HG03108 (cell line): ENCODE measurements around the gene ICAM5.
A peak's percentile ranks its signal among the peaks of the same experiment; 100 is the strongest.

Source experiments
- ATAC-seq: cut with Tn5 transposase; IDR thresholded peaks from one replicate; pipeline ENCODE4 v1.9.1; 2021; ENCODE audit warnings: moderate library complexity; ENCODE audit not compliant: unreplicated experiment

Gene ICAM5

DNA sequence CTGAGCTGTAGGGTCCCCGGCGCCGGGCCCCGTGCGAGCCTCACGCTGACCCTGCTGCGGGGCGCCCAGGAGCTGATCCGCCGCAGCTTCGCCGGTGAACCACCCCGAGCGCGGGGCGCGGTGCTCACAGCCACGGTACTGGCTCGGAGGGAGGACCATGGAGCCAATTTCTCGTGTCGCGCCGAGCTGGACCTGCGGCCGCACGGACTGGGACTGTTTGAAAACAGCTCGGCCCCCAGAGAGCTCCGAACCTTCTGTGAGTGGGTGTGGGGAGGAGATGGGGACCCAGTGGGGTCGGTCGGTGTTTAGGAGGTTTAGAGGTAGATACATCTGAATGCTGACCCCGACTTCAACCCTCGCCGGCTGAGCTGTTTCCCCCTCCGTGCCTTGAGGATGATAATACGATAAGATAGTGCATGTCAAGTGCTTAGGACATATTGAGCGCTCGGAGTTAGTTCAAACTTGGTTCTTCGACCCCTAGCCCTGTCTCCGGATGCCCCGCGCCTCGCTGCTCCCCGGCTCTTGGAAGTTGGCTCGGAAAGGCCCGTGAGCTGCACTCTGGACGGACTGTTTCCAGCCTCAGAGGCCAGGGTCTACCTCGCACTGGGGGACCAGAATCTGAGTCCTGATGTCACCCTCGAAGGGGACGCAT lies 1.9 kb downstream of the ICAM5 start:
- ATAC-seq = no peak

DNA sequence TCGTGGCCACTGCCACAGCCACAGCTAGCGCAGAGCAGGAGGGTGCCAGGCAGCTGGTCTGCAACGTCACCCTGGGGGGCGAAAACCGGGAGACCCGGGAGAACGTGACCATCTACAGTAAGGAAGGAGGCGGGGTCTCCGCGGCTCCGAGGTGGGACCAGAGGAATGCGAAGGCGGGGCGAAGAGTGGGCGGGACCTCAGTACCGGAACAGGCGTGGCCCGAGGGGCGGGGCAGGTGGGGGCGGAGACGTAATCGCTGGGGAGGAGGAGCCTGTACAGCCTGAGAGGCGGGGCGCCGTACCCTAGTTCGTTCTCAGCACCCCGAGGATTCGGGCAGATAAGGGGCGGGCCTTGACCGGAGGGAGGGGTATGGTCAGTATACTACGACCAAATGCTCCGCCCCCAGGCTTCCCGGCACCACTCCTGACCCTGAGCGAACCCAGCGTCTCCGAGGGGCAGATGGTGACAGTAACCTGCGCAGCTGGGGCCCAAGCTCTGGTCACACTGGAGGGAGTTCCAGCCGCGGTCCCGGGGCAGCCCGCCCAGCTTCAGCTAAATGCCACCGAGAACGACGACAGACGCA lies 2.5 kb downstream of the ICAM5 start:
- ATAC-seq = peak; percentile 42

DNA sequence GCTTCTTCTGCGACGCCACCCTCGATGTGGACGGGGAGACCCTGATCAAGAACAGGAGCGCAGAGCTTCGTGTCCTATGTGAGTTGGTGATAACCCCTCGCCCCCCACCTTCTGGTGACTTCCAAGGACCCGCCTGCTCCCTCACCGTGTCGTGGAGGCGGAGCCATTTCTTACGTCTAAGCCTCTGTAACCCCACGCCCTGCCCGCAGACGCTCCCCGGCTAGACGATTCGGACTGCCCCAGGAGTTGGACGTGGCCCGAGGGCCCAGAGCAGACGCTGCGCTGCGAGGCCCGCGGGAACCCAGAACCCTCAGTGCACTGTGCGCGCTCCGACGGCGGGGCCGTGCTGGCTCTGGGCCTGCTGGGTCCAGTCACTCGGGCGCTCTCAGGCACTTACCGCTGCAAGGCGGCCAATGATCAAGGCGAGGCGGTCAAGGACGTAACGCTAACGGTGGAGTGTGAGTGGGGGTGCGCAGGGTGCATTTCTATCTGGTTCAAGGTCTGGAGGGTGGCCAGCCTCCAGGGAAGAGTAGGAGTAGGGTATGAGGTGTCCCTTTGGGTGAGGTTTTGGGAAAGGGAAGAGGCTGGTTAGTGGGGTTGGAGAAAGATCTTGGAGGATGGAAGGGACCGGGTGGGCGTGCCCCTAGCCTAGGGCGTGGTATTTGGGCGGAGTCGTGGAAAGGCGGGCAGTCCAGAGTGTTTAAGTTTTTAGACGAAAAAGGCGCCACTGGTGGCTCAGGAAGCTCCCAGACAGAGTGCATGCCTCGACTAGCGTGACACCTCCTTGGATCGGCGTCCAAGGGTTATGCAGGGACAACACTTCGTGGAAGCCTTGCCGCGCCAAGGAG lies 3.3 kb downstream of the ICAM5 start:
- no peak for ATAC-seq

DNA sequence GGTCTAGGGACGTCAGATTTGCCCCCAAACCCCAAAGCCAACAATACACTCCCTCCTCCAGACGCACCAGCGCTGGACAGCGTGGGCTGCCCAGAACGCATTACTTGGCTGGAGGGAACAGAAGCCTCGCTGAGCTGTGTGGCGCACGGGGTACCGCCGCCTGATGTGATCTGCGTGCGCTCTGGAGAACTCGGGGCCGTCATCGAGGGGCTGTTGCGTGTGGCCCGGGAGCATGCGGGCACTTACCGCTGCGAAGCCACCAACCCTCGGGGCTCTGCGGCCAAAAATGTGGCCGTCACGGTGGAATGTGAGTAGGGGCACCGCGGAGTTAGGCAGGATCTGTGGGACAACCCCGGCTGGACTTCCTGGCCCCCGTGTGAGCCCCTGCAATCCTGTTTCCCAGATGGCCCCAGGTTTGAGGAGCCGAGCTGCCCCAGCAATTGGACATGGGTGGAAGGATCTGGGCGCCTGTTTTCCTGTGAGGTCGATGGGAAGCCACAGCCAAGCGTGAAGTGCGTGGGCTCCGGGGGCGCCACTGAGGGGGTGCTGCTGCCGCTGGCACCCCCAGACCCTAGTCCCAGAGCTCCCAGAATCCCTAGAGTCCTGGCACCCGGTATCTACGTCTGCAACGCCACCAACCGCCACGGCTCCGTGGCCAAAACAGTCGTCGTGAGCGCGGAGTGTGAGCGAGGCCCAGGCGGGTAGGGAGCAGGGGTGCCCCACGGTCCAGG lies 4.0 kb downstream of the ICAM5 start:
- no peak for ATAC-seq

DNA sequence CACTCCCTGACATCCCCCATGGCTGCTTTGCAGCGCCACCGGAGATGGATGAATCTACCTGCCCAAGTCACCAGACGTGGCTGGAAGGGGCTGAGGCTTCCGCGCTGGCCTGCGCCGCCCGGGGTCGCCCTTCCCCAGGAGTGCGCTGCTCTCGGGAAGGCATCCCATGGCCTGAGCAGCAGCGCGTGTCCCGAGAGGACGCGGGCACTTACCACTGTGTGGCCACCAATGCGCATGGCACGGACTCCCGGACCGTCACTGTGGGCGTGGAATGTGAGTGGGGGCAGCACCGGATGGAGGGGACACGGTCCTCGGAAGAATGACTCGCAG lies 4.6 kb downstream of the ICAM5 start:
- no peak for ATAC-seq

DNA sequence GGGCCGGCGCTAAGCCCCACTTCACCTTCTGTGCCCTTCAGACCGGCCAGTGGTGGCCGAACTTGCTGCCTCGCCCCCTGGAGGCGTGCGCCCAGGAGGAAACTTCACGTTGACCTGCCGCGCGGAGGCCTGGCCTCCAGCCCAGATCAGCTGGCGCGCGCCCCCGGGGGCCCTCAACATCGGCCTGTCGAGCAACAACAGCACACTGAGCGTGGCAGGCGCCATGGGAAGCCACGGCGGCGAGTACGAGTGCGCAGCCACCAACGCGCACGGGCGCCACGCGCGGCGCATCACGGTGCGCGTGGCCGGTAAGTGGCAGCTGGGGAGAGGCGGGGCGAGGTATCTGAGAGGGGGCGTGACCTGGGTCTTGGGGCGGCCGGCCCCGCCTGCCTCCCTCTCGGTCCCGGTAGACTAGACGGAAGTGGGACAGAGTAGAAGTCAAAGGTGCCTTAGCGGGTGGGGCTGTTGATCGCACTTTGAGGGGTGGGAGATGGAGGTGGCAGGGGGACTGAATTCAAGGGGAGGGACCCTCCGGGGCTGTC lies 5.6 kb downstream of the ICAM5 start:
- ATAC-seq = peak; percentile 46

DNA sequence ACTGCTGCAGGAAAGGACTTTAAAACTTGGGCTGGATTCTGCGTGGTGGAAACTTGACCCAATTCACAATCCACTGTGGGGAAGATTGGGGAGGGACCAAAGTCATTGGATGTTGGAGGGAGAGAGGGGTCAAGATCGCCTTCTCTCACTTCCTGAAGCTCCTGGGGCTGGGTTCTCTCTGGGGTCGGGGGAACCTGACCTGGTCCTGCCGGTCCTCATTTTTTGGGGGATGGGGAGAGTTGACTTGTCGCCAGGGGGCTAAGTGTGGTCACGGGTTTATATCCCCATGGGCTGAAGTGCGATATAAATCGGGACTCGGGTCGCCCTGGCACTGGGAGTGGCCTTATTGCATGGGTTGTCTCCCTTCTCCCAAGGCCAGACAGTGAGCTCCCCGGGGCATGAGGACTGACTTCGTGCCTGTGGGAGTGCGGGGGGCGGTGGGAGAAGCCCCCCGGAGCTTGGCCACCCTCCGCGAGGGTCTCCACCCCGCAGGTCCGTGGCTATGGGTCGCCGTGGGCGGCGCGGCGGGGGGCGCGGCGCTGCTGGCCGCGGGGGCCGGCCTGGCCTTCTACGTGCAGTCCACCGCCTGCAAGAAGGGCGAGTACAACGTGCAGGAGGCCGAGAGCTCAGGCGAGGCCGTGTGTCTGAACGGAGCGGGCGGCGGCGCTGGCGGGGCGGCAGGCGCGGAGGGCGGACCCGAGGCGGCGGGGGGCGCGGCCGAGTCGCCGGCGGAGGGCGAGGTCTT lies 6.3 kb downstream of the ICAM5 start:
- no peak for ATAC-seq

DNA sequence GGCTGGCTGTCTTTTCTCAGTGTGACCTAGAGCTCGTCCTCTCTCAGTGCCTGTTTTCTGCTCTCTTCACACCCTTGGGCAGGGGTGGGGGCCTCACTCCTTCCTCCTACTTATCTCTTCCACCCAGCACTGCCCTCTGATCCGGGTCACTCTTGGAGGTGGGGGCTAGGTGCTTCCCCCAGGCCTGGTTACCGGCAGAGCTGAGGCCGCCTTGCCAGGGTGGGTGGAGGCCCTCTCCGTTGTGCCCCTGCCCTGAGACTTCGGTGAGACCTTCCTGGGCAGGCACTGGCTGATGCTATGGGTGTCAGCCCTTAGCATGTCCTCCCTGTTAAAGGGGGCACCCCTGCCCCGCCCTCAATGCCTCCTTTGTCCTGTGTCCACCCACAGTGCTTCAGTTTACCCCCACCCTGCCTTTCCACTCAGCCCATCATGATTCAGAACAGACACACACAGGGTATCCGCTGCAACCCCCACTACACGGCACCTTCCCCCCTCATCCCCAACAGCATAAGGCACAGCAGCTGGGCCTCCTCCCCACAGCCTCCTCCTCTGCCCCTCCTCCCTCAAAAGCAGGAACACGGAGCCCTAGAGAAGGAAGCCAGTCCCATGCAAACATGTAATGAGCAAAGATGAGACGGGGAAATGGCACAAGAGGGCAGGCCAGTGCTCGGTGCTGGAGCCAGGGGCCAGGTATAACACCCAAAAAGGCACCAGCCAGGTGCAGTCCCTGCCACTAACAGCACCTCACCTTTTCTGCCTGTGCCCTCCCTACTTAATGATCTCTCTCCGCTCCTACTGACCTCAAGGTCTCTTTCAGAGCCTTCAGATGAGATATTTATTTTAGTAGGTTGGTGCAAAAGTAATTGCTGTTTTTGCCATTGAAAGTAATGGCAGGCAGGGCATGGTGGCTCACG lies 10.1 kb downstream of the ICAM5 start:
- no peak for ATAC-seq

DNA sequence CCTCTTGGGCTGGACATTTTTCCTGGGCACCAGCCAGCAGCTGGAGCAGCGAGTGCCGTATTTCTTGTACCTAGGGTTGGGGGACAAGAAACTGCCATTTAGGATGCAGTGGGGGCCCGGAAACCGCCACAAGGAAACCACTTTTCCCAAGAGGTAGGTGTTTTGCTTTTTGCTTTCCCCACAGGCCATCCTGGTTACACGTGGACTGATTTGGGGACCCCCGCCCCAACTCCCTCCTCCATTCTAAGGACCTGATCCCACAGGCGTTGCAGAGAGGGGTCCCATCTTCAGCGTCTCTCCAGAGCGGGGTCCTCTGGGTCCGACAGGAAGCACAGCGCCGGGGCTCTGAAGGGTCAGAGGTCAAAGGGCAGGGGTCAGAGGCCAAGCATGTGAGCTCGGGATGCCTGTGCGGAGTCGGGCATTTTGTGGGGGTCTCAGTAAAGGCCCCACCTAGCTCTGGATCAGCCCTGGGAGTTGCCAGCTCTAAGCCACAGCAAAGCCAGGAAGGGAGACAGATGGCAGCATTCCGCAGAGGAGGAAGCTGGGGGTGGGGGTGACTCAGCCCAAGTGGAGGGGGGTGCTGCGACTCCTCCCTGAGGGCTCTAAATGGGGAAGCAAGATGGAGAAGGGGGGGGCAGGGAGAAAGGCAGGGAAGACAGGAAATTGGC lies 15.5 kb downstream of the ICAM5 start:
- no peak for ATAC-seq

DNA sequence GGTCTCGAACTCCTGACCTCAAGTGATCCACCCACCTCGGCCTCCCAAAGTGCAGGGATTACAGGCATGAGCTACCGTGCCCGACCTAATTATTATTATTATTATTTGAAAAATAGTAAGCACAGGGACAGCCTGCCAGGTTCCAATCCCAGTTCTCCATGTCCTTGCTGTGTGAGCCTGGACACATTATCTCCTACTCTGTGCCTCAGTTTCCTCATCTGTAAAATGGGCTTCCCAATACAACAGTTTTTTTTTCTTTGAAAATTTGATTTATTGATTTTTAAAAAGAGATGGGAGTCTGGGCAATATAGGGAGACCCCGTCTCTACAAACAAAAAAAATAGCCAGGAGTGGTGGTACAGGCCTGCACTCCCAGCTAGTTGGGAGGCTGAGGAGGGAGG lies 16.6 kb downstream of the ICAM5 start:
- ATAC-seq = no peak

DNA sequence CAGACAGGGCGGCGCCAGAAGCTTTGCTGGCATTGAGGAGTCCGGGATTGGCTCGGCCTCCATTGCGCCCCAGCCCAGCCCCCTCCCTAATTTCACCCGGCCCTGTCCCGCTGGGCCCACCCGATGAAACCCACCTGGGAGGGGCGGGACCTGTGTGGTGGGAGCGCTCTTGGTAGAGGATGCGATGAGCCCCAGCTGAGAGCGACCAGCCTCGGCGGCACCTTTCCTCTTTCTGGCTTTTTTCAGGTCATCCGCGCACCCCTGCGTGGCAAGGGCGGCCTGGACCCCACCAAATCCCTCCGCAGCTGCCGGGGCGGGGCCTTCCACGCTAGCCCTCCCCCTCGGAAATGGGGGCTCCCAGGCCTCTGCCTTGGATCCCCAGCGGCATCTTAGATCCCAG lies 19.7 kb downstream of the ICAM5 start, which contains the start of gene ZGLP1:
Gene ZGLP1 (minus strand): TSS at position 393 of the 400 bp plus-strand sequence.
- ATAC-seq = no peak

DNA sequence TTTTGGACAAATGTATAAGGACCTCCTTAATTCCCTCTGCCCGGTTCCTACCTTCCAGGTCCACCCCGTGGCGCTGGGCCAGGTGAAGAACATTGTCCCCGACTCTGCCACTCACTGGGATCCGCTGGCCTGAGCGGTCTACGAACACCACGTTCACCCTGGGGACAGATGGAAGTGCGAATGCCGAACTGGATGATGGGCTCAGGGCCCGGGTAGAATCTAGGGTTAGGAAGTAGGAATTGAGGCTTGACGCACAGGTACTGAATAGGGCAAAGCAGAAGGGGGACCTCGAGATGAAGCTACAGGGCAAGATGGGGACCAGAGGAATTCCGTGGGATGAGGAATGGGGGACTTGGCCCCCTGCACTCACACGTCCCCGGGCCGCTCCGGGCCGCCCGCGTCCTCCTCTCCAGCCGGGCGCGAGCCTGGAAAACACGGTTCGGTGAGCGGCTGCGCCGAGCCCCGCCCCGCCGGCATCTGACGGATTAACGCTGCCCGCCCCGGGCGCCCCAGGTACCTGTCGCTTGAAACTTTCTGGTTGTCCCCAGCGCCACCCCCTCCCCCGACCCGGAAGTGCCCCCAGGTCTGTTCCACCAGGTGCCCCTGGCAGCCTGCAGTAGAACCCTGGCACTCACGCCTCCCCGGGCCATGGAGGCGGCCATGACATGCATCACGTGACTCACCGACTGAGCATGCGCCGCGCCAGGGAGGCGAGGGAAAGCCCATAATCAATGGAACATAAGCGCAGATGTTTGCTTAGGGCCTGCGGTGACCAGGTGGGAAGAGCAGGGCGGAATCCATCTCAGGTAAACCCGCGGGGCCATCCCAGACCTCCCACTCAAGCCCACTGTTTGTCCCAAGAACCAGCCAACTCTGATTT lies 25.8 kb downstream of the ICAM5 start, which contains the start of gene FDX2:
Gene FDX2 (minus strand): TSS at position 681 of the 880 bp plus-strand sequence. CDS start 19 bp downstream, at position 662.
- ATAC-seq = peak; percentile 59

DNA sequence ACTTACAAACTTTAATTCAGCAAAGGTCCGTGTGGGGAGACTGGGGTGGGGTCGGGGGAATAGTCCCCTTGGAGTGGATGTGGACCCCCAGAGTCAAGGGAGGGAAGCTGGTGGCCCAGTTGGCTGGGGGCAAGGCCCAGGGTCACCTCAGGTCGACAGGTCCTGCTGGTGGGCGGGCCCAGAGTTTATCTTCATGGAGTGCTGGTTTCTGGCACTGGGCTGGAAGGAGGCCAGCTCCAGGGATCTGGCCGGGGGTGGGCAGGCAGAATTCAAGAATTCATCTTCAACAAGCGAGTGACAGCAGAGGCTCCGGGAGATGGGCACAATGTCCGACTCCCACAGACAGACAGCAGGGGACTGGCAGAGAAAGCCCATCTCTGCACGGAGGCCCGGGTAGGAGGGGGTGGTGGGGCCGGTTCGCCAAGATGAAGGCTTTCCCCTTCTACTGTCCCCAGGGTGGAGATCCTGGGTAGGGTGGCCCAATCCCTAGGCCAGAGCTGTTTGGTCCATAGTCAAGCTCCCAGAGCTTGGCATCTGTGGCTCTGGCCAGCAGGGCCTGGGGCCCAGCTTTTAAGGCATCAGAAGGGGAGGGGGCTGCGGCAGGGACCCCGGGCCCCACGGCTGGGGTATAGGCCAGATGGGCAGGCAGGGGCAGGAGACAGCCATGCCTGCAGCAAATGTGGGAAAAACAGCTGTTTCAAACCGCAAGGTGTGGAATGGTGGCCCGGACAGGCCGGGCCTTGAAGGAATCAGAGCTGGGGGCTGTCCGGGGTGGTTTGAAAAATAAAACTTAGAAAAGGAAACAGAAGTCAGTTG lies 26.7 kb downstream of the ICAM5 start:
- no peak for ATAC-seq

DNA sequence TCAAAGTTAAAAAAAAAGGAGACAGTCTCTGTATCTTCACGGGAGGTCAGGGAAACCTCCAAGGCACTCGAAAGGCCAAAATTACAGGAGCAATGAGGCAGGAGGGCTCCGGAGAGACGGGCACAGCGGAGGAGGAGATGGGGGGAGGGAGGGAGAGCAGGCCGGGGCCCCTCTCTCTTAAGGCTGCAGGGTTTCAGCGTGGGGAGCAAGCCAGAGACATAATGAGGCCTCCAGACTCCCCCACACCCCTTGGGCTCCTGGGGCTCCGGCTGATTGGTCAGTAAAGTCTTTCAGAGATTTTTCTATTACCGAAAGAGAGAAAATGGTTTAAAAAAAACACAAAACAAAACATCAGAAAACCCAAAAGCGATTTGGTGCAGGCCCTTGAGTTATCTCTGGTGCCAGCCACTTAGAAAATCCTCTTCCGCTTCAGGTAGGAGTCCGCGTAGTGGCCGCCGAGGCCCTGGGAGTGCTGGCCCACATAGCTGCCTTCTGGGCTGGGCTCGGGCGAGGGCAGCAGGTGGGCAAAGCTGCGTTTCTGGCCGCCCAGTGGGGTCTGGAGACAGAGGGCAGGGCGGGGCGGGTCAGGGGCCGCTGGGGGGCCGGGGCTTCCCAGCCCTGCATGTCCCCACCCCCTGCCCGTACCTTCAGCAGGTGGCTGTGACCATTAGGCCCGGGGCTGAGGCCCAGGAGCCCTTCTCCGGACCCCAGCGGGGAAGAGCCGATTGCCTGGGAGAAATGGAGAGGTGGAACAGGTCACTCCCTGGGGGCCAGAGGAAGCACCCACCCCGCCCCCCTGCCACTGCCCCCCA lies 27.5 kb downstream of the ICAM5 start:
- no peak for ATAC-seq

DNA sequence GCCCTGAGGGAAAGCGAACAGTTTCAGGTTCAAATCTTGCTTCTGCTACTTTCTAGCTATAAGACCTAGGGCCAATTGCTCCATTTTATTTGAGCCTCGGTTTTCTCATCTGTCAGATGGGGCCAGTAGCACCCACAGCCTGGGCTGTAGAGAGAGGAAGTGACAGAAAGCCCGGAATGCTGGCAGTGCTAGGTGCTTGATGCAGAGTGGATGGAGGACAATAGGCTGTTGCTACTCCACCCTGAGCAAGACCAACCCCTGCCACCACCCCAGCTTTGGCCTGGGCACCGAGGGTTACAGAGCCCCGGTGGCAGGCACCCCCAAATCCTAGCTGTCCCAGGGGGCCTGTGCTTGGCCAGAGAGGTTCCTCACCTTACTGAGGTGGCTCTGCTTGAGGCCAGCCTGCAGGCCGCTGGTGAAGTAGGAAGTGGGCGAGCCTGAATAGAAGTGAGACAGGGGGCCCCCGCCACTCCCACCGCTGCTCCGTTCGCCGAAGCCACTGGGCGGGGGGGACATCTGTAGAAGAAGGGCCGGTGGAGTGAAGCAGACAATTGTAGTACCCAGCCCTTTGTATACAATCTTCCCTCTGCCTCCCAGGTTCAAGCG lies 28.2 kb downstream of the ICAM5 start:
- no peak for ATAC-seq
